C4-2B (cell line): ENCODE results near the gene CNTNAP1.

ENCODE experiments used
- CTCF ChIP-seq: fragments of 450-650 bp; conservative IDR thresholded peaks from 2 replicates; pipeline ENCODE4 v1.5.1; 2017; ENCODE audit warnings: mild to moderate bottlenecking
- ZFX ChIP-seq: fragments of 450-650 bp; IDR thresholded peaks from 2 replicates; pipeline ENCODE4 v1.6.1; 2017

DNA sequence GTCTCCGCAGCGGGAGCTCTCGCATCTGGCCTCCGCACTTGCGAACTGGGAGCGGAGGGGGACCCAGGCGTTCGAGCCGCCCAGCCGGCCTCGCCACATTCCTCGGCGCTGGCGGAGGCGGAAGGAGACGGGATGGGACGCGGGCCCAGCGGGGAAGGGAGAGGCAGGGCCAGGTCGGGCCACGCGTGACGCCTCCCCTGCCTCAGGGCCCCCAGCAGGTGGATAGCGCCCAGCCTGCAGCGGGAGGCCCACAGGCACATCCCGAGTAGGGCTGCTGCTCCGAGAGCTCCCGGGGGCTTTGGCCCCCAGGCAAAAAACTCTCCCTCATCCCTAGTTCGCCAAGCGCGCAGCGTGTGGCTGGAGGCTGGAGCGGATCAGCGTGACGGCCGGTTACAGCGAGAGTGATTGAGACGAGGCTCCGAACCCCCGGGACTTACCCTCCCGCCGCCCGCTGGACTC lies 6.3 kb upstream of the CNTNAP1 start:
- TF ChIP-seq CTCF (no peak), ZFX (peak; percentile 49; the same call in 1 of the 2 replicates)
